Tongue (tissue), 2 donors: ENCODE results near the gene RNF224. TPM values are rescaled to one million over a fixed set of nuclear protein-coding genes. Genes with fewer than 3 reads are reported as not detected.

Experiments used
- DNase-seq: peaks from one replicate; pipeline ENCODE4 v3.0.0-alpha.2; 2015
- total RNA-seq: library from RNA; depleted of rRNA; stranded (reverse); fragments of >200 nt; gene quantifications from one replicate; pipeline ENCODE4 v1.2.3, GENCODE V29; 2014

RNF224 gene
- total RNA-seq, 1 donor from 2014 or later, result not detected

DNA sequence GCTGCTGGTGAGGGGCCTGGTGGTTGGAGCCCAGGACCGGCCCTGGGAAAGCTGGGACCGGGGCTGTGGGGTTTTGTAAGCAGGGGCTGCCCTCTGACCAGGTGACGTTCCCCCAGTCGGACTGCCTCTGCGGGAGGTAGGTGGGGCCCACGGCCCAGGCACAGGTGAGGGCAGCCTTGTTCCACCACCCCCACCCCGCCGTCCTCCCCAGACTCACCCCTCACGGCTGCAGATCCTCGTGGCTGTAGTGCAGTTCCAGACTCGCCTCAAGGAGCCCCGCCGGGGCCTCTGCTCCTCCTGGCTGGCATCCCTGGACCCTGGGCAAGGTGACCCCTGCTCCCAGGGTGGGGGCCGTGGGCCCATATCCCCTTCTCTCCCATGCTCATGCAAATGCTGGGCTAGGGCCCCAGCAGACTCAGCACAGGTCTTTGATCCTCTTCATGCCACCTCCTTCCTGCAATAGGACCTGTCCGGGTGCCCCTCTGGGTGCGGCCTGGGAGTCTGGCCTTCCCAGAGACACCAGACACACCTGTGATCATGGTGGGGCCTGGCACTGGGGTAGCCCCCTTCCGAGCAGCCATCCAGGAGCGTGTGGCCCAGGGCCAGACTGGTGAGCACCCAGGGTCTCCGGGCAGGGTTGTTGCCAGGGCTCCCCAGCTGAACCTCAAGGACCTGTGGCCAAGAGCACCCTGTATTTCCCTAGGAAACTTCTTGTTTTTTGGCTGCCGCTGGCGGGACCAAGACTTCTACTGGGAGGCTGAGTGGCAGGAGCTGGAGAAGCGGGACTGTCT lies 11.9 kb upstream of the RNF224 start:
- no peak for DNase-seq

DNA sequence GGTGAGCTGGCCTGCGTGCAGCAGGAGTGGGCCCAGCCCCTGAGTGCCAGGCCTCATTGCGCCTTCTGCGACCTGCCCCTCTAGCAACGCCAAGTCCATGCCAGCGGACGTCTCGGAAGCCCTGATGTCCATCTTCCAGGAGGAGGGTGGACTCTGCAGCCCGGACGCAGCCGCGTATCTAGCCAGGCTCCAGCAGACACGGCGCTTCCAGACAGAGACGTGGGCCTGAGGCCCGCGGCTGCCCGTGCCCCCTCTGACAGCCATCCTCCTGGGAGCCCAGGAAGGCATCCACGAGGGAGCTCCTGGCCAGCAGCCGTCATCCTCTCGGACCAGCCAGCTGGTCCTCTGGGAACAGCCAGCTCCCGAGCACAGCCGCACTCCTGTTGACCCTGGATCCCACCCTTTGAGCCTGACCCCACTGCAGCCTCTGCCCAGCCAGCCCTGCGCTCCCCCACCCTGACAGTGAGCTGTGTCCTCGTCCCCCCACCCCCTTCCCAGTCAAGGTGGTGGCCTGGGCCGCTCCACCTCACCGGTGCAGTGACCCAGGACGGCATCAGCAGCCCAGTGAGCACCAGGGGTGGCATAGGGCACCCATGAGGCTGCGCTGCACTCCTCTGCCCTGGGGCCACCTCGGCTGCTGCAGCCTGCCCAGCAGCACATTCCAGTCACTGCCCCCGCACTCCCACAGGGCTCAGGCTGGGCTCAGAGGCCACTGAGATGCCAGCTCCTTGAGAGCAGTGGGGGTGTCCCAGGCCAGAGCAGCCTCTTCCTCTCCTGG lies 10.9 kb upstream of the RNF224 start:
- no peak for DNase-seq

DNA sequence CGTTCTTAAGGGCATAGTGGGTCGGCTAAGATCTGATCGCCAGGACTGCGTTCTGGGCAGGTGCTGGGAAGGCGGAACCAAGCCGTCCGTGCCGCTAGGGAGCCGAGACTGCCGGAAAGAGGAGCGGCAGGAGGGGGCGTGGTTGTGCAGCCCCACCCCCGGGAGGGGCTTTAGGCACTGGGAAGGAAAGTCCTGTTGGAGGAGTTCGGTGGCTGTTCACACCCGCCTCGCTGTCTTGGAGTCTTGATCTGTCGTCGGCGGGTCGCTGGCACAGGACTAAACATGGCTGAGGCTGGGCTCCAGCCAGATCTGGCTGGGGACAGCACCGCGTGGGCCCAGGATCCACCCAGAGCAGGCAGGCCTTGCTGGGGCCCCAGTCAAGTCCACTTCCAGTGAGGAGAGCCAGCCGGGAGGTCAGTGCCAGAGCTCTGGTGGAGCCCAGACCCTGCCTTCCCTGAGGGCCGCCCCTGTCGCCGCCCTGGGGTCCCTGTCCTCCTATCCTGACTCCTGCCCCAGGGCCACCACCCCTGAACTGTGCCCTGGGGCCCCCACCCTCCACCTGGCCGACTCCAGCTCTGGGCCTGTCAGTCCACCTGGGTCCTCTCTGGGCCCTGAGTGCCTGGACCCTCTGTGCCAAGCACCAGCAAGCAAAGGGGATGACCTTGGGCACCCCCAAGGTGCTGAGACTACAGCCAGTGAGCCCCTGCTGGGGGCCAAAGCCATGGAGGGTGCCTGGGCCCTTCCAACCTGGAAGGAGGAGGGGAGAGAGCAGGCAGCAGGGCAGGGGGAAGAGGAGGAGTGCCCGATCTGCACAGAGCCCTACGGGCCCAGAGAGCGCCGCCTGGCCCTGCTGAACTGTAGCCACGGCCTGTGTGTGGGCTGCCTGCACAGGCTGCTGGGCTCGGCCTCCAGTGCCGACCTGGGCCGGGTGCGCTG lies 9.8 kb upstream of the RNF224 start:
- DNase-seq, result no peak

DNA sequence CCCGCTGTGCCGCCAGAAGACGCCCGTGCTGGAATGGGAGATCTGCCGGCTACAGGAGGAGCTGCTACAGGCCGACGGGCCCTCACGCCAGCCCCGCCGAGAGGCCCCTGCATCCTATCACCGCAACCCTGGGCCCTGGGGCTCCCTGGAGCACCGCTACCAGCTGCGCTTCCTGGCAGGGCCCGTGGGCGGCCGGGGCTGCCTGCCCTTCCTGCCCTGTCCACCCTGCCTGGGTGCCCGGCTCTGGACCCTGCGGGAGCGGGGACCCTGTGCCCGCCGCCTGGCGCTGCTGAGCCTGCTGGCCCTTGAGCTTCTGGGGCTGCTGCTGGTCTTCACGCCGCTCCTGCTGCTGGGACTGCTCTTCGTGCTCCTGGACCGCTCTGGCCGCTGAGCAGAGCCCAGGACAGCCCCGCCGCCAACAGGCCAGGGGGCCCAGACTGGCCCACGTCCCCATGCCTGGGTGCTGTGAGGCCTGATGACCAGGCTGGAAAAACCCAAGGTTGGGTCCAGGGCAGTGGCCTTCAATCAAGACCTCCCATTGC lies 9.0 kb upstream of the RNF224 start:
- no peak for DNase-seq

DNA sequence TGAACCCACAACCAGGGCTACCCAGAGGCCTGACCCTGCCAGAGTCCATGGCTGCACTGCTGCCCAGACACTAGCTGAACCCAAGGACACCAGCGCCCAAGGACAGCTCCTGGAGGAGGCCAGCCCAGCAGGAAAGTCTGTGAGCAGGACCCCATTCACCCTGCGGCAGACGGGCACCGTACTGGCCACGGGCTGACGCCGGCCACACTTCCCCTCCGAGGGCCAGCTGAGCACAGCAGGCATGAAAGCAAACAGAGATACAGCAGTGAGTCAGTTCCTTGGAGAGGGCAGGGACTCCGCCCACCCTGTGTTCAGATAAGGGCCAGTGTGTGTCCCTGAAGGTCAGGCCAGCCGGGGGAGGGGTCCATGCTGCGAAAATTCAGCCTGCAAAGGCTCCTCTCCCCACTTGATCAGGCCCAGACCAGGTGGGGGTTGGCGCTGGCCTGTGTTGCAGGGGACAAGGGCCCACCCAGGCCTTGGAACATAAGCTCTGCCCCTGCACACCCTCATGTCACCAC lies 8.5 kb upstream of the RNF224 start:
- DNase-seq, result no peak

DNA sequence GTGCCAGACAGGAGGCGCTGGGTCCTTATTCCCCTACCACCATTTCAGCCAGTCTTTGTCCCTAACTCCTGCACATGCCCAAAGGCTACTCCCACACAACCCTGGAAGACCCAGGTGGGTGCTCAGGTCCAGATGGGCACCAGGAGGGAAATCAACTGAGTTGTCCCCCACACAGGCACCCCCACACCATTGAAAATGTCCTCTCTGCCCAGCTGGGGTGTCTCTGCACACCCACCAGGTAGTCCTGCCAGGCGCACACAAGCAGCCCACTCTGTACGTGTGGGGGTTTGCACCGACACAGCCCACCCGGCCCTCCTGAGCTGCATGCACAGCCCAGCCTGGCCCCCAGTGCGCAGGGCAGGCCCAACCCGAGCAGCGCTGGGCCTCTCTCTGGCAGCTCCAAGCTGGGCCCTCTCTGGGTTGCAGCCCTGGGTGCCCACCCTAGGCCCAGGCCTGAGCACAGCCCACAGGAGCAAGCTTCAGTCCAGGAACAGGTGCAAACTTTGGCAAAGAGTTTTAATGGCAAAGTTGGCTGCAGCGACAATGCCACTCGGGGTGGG lies 7.5 kb upstream of the RNF224 start:
- no peak for DNase-seq

DNA sequence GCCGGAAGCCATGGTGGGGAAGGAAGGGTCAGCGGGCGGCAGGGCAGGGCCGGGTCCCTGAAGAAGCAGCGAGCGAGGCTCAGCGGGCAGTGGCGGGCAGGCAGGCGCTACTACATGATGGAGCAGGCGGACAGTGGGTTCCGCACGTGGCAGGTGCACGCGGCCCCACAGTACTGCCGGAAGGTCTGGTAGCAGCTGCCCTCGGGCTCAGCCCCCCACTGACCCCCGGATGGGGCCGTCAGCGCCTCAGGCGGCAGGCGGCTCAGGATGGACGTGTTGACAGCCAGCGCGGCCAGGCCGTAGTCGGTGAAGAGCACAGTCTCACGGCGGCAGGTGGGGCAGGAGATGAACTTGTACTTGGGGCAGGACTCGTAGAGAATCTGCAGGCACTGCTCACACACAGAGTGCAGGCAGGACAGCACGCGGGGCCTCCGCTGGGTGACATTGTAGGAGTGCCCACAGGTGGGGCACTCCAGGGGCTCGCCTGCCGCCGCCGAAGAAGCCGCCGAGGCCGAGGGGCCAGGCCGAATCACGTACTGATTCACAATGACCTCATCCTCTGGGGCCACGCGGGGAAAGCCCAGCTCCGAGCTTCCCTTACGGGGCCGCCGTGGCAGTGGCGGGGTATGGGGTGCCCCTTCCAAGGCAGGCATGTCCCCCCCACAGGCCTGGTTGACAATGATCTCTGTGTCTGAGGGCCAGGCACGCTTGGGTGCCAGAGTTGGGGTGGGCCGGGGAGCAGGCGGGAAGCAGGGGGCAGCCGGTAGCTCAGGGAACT lies 6.8 kb upstream of the RNF224 start:
- DNase-seq, result no peak

DNA sequence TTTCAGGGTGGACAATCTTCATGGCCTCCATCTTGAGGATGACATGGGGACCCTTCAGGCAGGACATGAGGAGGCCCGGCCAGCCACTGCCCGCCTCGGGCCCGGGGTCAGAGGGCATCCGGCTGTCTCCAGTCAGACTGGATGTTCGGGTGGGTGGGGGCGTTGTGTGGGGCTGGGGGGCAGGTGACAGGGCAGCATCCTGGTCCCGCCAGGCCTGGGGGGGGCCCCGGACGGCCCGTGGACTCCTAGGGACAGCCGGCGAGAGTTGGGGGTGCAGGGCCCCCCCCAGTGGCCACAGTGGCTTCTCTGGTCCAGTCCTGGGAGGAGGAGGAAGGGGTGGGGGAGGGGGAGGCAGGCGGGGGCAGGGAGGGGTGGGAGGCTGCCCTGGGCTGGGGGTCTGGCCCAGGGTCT lies 6.2 kb upstream of the RNF224 start:
- no peak for DNase-seq

DNA sequence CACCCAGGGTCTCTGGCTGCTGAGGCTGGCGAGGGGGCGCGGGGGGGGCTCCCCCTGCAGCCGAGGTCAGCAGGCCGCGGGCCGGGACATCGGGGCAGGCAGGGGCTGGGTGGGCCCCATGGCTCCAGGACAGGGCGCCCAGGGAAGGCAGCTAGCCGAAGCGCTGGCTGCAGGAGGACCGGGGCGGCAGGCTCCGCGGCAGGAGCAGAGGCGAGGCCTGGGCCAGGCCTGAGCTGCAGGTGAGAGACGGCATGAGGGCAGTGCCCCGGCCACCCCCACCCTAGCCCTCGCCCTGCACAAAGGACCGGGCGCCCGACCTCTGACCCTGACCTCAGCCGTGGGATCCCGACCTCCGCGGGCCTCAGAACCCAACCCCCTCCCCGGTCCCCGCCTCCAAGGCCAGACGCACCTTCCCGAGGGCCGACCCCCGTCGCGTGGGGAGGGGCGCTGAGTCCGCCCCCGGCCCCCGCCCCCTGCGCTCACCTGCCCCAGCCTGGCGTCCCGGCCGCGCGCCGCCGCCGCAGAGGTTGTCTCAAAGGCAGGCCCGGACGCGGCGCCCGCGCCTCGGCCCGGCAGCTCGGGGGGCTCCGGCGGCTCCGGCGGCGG lies 5.7 kb upstream of the RNF224 start:
- no peak for DNase-seq

DNA sequence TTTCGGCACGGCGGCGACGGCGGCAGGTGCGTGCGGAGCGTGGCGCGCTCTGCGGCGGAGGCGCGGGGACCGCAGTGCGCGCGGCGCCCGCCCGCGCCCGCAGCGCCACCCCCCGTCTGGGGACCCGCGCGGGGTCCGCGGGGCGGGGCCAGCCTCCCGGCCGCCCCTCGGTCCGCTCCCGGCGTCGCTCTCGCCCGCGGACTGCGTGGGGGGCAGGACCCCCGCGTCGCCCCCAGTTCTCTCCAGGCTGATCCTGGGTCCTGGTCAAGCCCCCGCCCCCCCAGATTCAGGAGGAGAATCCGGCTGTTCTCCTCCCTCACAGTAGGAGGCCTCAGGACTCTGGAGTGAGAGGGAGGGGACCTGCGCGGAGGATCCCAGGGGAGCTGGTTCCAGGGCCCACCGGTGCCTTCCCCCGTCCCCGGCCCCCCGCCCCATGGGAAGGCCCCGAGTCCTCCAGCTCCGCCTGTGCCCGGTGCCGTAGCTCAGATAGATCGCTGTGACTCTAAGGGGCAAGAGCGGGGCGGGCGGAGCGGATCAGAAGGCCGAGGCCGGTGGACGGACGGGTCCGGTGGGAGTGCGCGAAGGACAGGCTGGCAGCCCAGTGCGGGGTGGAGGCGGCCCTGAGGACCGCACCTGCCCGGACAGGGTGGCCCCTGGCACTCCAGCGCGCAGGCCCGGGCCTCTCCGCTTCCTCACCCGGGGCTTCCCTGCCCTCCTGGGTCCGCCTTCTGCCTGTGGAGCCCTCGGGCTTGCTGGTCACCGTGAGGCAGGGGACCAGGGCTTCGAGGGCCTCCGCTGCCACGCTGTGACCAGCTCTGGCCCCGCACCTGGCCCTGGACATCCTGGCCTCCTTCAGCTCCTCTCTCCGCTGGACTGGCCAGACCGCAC lies 4.9 kb upstream of the RNF224 start, which contains the start of gene RNF208:
Gene RNF208 (minus strand): TSS at position 51 of the 888 bp plus-strand sequence. CDS start 1,028 bp downstream, outside the sequence.
- DNase-seq, result no peak

DNA sequence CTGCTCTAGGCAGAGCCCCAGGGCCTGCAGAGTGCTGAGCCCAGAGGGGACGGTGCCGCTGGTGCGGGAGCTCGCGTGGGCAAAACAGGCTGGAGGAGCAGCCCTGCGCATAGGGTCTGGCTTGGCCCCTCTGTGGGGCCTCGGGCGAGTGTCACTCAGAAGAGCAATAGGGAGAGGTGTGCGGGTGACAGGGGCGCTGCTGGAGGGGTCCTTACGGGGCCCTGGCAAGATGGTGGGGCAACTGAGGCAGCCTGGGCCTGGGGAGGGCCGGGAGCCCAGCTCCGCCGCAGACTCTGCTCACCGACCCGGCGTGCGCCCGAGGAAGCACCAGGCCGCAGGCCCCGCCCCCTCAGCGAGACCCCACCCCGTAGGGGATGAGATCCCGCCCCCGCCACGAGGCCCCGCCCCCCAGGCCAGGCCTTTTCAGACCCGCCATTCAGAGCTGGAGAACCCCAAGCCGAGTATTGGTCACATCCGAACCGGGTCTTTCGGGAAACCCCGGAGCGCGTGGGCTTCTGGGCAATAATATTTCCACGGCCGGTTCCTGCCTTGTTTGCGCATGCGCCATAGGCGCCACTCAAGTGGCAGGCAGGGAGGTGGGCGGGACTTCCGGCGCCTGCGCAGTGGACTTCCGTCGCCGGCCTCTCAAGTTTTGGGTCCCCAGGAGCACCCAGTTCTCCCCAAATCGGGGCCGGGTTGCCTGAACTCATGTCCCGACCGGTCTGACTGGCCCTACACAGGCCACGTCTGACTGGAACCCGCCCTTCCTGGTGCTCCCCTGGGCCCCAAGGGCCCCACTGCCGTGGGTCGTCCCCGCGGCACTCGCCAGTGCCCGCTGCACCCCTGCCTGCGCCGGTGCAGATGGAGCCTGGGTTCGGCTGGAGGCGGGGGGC lies 4.0 kb upstream of the RNF224 start:
- peak; percentile 99 for DNase-seq

DNA sequence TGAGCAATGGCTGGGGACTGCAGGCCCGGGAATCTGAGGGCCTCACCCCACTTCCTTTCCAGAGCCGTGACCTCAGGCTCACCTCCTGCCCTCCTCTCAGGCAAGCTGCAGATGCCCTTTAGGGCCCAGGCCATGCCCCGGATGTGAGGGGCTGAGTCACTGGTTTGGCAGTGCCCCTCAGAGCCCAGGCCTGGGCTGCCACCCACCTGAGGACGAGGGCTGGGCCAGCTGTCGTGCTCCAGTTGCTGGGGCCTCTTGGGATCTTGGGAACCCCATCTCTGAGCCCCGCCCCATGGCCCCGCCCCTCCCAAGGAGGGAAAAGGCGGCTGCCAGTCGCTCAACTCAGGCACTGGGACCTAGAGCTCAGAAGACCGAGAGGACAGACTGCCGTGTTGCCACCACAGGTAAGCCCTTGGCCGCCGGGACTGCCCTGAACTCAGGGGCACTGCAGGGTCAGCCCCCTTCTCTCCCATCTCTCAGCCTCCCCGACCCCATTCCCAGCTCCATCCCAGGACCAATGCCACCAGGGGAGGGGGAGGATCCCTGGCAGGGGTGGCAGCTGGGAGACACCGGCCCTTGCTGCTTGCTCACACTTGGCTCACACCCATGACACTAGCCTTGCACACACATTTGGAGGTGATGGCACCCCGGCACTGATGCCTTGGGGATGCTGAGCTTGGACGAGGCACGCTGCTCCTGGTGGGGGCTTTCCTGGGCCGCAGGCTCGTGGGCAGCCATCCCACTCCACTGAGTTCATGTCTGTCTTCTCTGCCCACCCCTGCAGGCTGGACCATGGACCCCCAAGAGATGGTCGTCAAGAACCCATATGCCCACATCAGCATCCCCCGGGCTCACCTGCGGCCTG lies 2.2 kb upstream of the RNF224 start, which contains the start of gene CYSRT1:
Gene CYSRT1 (plus strand): TSS at position 345 of the 865 bp plus-strand sequence. CDS start 448 bp downstream, at position 793.
- DNase-seq, result no peak

DNA sequence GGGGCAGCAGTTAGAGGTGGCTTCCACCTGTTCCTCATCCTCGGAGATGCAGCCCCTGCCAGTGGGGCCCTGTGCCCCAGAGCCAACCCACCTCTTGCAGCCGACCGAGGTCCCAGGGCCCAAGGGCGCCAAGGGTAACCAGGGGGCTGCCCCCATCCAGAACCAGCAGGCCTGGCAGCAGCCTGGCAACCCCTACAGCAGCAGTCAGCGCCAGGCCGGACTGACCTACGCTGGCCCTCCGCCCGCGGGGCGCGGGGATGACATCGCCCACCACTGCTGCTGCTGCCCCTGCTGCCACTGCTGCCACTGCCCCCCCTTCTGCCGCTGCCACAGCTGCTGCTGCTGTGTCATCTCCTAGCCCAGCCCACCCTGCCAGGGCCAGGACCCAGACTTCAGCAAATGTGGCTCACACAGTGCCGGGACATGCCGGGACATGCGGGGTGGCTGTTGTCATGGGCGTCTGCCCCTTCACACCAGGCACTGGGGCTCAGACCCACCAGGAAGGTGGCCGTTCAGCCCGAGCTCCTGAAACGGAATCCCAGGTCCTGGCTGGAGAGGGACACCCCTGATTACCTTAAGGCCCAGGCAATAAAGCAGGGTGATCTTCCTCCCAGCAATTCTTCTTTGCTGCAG lies 1.5 kb upstream of the RNF224 start:
- DNase-seq, result no peak

DNA sequence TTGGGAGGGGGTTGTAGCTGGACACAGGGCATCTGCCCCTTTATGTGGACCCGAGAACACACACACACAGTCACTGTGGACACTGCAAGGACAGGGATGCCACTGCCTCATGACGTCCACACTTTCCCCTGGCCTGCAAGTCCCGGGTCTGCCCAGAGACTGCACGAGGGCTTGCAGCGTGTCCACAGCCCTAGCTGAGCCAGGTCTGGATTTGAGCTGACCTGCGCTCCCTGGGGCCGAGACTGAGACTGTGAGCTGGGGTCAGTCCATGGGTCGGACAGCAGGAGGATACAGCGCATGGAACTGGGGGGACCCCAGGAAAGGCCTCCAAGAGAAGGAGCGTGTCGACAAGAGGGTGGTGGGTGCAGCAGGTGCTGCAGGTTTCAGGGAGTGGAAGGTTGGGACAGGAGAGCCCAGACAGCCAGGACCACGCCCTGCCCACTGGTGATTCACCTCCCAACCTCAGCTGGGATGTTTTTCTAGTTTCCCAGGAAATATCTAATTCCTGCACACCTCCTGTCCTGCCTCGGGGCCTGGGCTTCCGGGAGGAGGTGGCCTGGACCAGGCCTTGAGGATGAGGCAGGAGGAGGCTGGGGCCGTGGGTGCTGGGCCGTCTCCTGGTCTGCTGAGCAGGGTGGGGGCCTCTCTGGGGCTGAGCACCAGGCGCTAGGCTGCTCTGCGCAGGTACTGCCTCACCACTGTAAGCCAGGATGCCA lies 806 bp upstream of the RNF224 start:
- no peak for DNase-seq

DNA sequence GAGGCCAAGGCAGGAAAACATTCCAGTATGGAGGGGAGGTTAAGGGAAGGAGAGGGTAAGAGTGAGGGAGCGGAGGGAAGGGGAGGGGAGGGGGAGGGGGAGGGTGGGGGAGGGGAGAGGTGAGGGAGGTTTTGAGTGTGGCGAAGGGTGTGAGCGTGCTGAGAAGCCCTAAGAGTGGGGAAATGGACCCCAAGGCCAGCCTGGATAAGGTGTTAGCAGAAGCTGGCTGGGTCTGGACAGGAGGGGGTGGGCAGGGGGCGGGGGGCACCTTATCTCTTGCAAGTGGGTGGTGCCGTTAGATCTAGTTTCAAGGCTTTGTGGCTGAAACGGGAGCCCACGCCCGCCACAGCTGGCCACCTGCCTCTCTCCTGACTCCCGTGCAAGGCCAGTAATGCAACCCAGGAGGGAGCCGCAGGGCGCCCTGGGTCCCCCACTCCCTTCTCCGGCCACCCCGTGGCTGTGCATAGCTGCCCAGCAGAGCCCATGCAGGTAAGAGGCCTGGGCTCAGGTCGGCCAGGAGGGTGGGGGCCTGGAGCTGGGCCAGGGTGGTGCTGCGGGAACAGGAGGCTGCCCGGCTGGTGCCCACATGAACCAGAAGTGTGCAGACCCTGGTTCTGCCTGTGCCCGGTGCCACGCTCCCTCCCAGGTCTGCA lies 677 bp downstream of the RNF224 start:
- DNase-seq, result no peak
